Dedifferentiated amniotic fluid mesenchymal stem cell (primary cell): Measurements from ENCODE around the gene PTH1R.
A peak's percentile ranks its signal among the peaks of the same experiment; 100 is the strongest.
"Not testable (repeated sequence)": the region's sequence is repeated elsewhere in the genome, so short reads cannot be mapped to it uniquely, and the experiment has no call there.

Experiments used
- DNase-seq: peaks from one replicate; pipeline ENCODE4 v3.0.0-alpha.2; 2016; ENCODE audit errors: extremely low spot score

Gene PTH1R

GRCh38 chr3:46899151-46900006 is 21.9 kb downstream of the PTH1R start:
- no peak for DNase-seq

DNA sequence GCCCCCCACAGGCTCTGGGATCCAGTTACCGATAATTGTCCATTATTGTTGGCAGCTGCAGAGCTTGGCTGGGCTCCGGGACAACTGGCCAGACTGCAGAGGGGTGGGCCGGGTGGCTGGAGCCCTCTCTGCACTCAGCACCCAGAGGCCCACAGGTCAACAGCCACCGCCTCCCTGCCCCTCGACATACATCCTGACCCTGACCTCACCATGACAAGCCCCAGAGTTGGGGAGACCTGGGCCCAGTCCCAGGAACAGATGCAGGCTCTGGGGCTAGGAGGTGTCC is 22.4 kb downstream of the PTH1R start:
- no peak for DNase-seq

DNA sequence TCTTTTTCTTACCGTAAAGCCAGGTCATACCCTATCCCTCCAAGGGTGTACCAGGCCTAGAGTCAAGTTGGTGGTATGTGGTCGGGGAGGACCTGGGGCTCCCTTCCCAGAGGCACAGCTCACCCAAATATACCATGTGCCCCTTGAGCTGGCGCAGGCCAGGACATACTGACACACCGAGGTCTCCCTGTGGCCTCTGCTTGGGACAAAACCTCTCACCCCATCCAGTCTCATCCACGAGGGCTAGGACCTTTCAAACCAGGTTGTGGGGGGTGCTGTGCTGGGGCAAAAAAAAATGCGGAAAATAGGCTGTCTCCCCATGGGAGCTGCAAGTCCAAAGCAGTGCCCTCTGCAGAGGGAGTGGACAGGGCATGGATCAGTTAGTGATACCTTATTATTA is 22.8 kb downstream of the PTH1R start:
- no peak for DNase-seq

- no peak for DNase-seq
These were observed 23.5 kb downstream of the PTH1R start for GRCh38 chr3:46901061-46901460.

- DNase-seq, result no peak
These were observed 24.2 kb downstream of the PTH1R start for GRCh38 chr3:46901591-46902187.

- no peak for DNase-seq
These were observed 24.7 kb downstream of the PTH1R start for GRCh38 chr3:46902188-46902631.

- DNase-seq, result no peak
These were observed 26.1 kb downstream of the PTH1R start for GRCh38 chr3:46903341-46904302.

GRCh38 chr3:46904303-46905212 is 27.0 kb downstream of the PTH1R start:
- no peak for DNase-seq

DNA sequence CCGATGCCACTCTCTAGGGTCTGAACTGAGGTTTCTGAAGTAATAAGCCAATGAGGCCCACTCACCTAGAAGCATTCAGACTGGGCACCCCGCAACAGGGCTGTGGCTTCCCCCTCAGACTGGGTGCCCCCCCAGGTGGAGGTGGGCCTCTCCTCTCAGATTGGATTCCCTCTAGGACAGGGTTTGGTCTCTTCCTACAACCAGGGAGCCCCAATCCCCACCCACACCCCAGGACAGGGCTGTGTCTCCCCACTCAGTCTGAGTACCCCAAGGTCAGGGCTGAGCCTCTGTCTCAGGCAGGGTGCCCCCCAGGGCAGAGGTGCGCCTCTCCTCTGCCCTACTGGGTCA is 27.7 kb downstream of the PTH1R start:
- DNase-seq, result no peak

GRCh38 chr3:46905661-46906451 is 28.3 kb downstream of the PTH1R start:
- no peak for DNase-seq

GRCh38 chr3:46906471-46907058 is 29.0 kb downstream of the PTH1R start:
- no peak for DNase-seq

- no peak for DNase-seq
These were observed 29.8 kb downstream of the PTH1R start for GRCh38 chr3:46907271-46907670.

GRCh38 chr3:46907960-46908293 is 30.4 kb downstream of the PTH1R start:
- DNase-seq, result no peak

DNA sequence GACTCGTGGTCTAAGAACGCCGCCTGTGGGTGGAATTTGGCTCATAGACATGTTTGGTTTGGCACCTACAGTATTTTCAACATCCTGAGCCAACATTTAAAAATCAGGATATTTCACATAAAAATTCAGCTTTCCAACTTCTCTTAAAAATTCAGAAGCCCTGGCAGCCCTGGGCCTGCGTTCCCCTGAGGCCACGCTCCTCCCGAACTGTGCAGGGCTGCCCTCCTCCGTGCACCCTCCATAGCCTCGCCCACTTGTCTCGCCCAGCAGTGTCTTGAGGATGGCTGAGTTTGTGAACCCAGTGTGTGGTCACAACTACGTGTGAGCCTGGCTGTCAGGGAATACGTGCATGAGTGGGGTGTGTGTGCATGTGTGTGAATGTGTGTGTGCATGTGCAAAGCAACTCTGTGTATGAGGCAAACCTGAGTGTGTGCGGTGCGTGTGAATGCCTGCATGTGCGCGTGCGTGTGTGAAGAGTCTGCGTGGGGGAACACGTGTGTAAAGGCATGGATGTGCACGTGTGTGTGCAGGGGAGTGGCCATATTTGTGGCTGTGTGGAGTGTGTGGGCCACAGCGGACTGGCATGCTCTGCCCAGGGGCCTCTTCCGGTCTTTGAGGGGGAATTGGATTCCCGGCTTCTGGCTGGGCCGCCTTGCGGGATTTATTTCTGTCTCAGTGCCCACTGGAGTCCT is 30.9 kb downstream of the PTH1R start:
- peak; percentile 59 for DNase-seq

GRCh38 chr3:46908986-46909534 is 31.5 kb downstream of the PTH1R start:
- DNase-seq, result no peak

DNA sequence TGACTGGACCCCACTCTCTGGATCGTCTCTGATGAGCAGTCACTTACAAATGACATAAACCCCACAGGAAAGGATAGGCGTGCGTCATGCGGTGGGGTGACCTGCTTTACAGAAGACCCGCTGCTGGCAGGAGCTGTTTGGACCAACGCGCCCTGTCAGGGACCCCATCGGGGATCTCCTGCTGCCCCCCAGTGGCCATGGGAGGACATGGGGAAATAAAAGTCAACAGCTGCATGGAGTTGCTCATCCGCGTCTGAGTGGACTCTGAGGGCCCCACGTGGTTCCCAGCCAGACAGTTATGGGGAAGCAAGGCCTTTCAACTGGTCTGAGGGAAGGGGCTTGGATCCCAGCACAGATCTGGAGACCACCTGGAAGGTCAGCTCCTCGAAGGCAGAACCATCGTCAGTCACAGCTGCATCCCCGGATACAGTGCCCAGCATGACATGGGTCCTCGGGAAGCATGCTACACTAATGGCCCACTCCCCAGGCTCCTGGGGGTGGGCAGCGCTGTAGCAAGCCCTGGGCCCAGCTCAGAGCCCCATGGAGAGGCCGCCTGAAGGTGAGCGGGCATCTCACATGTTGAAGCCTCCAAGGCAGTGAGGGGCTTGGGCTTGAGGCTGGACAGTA is 32.1 kb downstream of the PTH1R start:
- peak; percentile 73 for DNase-seq

- no peak for DNase-seq
These were observed 32.7 kb downstream of the PTH1R start for GRCh38 chr3:46910166-46910760.

- not testable (repeated sequence) for DNase-seq
These were observed 33.4 kb downstream of the PTH1R start for GRCh38 chr3:46910914-46911313.

DNA sequence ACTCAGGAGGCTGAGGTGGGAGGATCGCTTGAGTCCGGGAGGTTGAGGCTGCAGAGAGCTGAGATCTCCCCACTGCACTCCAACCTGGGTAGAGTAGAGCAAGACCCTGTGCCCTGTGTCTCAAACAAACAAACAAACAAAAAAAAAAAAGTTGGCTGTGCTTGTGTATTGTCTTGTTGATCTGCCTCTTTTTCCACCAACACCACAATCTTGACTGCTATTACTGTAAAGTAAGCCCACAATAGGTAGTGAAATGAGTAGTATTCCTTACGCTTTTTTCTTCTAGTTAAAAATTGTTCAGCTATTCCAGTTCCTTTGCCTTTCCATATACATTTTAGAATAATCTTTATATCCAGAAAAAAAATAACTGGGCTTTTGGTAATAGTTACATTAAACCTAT is 35.5 kb downstream of the PTH1R start:
- DNase-seq, result no peak
